Hematopoietic multipotent progenitor cell treated with erythropoietin and hydrocortisone succinate and interleukin-3 and kit ligand, for 15 days (in vitro differentiated cells): ENCODE data around the gene PRAC2.

Experiments used
- DNase-seq: peaks from one replicate; pipeline ENCODE4 v3.0.0-alpha.2; 2015; ENCODE audit warnings: low spot score

The PRAC2 gene

DNA sequence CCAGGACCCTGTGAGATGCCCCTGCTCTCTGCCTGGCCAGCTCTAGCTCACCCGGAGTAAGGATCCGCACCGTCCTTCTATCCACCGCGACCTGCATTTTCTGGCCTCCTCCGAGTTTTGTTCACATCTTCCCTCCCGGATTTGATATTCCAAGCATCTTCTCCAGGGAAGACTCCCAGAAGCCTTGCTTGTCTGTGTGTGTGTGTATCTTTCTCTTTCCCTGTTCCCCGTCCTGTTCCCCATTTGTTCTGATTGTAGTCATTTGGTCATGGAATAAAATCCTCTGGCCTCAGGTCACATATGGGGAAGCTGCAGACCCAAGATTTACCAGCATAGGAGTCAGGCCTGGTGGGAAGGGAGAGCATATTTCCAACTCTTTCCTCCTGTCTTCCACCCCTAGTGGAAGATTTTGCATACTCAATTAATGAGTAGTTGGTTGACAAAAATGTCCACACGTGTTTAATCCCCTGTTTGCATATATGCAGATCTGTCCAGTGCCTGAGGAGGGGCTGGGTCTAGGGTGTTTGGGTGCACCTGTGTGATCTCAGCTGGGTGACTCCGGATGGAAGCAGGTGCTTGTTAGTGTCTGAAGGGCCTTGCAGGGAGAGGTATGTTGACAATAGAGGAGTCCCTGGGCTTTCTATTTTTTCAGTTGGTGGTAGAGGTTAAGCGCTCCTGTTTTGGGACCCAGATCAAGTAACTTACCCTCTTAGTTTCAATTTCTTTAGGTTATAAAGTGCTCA lies 2.5 kb upstream of the PRAC2 start:
- DNase-seq, result no peak

DNA sequence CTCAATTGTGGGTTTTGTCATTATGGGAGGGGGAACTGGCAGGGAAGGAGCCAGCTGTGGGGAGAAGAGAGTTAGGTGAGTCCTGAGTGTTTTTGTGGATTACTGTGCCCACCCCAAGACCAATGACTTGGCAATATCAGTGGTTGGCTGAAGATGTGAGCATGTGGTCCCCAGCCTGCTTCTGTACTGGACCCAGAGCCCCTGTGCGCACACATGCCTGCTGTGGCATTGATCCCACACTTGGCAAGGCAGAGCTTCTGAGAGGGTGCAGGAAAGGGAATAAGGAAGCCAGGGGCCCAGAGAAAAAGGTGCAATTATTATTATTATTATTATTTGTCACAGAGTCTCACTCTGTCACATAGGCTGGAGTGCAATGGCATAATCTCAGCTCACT lies 2.0 kb upstream of the PRAC2 start:
- DNase-seq, result no peak

DNA sequence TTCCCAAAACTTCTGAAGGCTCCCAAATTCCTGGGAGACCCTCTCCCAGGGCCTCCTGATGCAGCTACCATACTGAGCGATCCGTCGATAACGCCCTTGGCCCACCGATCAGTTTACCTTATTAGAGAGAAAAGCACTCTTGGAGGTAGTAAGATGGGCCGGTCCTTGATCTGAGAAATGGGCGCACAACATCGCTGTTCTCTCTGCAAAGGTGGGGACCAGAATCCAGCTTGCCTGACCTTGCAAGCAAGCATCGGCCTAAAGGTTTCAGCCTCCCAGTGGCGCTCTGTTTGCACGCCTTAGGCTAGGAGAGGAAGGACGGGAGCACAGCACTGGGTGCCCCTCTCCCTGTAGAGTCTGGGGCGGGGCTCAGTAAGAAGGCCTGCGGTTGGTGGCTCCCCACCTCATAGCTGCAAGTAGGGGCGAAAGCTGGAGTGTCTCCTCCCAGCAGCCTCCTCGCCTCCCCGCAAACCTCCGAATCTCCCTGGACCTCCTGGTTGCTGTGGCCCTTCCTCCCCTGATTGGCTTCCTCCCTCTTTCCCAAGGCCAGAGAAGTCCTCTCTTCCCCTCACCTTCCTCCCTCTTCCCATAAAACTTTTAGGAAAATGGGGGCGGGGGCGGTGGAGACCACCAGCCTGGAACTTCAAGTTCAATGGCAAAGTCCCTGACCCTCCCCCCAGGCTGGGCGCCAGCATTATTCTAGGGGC lies 631 bp upstream of the PRAC2 start, which contains the start of gene PRAC1:
Gene PRAC1, minus strand, starts transcription at position 318 of the 707 bp plus-strand sequence. Its CDS starts 126 bp downstream, at position 192.
- DNase-seq, result no peak

GRCh38 chr17:48723423-48724250 lies 652 bp downstream of the PRAC2 start:
- DNase-seq, result no peak

DNA sequence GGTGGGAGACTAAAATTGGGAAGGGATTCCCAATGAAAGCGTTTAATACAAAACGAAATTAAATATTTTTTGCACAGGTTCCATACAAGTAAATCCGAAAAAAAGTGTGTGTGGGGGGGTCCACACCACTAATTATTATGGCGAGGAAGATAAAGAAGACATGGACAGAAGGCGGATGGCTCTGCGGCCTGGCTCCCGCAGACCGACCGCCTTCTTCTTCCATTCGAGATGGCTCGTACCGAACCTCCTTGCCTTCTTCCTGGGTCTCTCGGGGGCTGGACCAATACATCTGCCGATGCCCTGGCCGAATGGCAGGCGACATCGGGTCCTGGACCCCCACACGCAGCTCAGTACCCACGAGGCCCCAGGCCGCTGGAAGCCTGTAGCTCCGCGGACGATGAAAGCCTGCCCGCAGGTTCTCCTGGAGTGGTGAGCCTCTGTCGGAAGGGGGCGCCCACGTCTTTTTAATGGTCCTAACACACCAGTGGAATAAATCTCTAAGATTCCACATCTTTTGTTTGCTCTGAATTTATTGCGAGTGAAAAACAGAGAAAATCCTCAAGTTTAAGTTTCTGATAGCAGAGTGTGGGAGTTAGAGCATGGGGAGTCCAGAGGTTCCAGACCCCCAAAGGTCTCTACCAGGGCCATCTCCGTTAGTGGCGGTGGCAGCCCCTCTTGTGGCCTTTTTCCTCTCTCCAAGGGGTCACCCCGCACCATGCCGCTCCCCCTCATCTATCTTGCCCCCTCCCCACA lies 1.4 kb downstream of the PRAC2 start:
- DNase-seq, result peak; percentile 44

- DNase-seq, result no peak
Measured at GRCh38 chr17:48725004-48725287, 2.0 kb downstream of the PRAC2 start.

DNA sequence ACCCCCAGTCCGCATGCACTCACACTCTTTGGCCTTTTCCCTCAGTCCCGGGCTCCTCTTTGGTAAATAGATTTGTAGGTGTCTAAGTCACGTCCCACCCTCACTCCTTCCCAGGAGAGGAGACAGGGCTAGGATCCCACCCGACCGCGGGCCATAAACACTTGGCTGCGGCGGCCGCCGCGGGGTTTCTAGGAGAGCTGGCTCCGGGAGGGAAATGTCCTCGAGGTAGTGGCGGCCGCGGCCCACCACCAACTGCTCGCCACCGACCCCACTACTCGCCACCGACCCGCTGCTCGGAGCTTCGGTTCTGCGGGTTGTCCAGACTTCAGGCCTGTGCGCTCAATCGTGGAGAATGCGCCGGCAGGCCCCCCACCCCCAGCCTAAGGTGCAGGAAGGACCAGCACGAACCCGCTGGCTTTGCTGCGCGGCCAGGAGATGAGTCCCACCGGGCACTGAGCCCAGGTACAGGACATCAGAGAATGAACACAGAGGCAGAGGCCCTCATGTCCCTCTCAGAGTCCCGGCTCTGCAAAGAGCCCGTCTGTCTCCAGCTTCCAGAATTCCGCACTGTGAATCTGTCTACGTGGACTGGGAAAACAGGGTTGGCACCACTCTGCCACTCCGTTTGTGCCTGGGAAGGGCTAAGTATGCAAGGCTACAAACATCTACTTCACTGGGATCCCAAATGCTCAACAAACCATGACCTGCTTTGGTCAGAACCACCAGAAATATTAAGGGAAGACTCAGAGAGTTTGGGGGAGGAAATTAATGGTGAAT lies 2.5 kb downstream of the PRAC2 start:
- DNase-seq, result no peak

DNA sequence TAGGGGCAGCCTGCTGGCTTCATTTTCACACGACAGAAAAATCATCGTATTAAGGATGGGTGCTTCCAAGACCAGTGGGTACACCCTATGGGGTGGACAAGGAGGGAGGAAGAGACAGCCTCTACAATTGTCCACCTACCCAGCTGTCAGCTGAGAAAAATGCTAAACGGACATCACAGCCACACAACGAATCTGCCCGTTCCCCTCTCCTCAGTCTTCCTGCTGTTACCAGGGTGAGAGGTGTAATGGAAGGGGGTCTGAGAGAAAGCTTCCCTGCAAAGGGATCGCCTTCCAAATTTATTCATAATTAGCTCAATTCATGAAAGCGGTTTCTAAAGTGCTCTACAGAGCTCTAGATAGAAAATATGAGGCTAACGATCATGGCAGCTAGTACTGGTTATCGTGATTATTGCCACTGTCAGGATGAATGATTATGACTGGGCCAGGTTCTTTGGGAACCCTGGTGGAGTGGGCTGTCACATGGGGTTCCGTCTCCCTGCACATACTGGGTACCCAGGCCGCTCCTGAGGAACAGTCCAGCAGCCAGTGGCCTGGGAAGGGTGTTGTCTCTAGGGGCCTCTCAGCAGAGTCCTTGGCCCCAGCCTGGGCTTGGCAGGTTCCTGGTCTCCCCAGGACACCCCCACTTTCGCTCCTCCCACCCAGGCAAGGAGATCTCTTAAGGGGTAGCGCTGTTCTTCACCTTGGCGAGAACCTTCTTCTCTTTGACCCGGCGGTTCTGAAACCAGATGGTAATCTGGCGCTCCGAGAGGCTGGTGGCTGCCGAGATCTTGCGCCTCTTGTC lies 3.3 kb downstream of the PRAC2 start:
- DNase-seq, result no peak

DNA sequence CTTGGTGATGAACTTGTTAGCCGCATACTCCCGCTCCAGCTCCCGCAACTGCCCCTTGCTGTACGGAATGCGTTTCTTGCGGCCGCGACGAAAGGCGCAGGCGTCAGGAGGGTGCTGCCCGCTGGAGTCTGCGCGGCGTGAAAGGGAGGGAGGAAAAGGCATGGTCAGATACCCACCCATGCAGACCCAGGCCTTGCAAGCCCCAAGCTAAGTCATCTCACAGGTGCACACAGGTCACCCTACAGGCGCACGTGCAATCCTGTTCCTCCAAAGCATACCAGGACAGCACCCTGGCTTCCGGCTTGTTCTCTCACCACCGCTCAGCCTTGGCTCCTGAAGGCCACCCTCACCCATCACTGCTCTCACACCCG lies 3.9 kb downstream of the PRAC2 start:
- DNase-seq, result no peak

DNA sequence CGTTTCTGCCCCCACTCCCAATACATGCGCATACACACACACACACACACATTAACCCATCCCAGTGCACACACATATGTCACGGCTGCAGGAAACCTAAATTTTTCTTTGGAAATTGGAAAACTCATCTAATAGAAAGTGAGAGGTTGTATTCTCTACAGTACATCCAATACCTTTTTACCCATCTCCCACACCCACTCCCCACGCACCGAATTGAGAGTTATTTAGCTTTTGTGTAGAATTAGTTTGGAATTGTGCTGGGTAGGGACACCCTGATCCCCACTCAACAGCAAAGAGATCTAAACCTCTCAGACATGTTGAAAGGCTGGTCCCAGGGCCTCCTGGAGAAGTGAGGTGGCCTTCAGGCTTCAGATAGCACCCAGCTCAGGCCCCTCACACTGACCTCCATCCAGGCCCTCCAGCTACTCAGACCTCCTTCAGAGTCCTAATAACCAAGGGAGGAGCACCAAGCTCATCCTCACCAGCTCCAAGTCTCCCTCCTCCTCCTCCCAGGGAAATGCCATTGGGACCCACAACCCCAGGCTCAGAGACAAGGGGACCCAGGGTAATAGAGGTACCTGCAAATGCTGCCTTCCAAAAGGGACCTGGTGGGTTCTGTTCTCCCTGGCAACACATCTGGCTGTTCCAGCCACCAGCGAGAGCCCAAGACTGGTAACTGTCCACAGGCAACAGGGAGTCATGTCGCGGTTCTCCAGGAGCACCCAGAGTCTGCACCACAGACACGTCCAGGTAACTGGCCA lies 4.6 kb downstream of the PRAC2 start:
- DNase-seq, result no peak

- DNase-seq, result no peak
Measured at GRCh38 chr17:48728232-48729231, 5.5 kb downstream of the PRAC2 start, which contains the start of gene HOXB13. Gene HOXB13, minus strand, starts transcription at chr17:48728750. Its CDS starts 157 bp downstream, at chr17:48728593.

DNA sequence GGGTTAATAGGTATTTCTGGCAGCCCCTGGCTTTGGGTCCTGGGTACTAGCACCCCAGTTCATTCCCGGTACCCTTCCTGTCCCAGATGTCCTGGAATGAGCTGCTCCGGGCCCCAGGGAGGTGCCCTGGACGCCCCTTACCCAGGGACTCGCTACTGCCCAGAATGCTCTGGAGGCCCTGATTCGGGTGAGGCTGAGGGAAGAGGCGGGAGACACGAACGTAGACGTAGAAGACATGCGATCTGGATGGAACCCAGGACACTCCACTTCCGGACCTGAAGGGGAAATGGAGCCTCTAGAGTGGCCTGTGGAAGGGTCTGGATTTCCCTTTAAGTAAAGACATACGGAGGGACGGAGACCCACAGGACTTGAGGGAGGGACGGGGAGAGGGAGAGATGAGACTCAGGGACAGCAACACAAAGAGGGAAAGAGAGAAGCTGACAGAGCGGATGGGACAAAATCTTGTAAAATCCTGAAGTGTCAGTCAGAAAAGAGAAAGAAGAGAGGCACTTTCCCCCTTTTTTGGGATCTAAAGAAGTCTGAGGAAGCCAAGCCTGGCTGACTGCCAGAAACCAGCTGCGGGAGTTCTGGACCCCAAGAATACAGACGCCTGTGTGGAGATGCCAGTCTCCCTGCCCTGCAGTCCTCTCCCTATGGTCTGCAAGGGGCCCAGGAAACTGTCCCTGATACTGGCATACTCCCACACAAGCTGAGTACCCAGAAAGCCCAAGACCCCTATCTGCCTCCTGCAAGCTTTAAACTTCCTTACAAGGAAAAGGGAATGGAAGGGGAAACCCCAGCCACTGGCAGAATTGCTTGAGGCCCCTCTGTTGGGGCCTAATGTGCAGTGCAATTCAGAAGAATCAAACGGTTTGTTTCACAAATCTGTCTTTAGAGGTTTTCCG lies 6.6 kb downstream of the PRAC2 start:
- no peak for DNase-seq

GRCh38 chr17:48730240-48730550 lies 7.2 kb downstream of the PRAC2 start:
- DNase-seq, result no peak

- DNase-seq, result no peak
Measured at GRCh38 chr17:48731355-48731754, 8.4 kb downstream of the PRAC2 start.

- no peak for DNase-seq
Measured at GRCh38 chr17:48732688-48733629, 10.0 kb downstream of the PRAC2 start.

DNA sequence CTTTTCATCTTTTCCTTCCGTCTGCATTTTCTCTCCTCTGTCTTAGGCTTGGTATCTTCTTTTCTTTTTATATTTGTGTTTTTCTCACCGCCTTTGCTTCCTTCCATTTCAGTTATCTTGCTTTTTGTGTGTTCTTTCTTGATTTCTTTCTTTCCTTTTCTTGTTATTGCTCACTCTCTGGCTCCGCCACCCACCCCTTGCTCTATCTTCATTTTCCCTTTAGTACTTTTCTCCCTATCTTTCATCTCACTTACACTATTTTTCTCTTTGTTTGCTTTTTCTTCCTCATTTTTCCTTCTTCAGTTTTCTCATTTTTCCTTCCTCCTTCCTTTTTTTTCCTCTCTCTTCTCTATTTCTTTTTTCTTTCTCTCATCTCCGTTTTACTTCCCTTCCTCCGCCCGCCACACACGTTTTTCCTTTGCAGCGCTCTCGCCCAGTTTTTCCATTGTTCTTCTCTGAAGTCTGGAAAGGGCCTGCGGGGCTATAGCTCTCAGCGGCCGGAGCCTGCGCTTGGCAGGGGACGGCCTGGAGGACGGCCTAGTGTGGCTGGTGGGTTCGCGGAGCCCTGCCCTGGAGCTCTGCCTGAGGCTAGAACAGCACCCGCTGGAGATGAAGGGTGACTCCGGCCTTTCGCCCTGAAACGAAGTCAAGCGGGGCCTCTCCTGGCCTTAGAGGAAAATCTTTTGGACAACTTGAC lies 10.8 kb downstream of the PRAC2 start:
- no peak for DNase-seq
